A673 (cell line): ENCODE results near the gene PRR33.

ENCODE experiments used
- EZH2 ChIP-seq: fragments of 200-600 bp; sonication (generic); IDR thresholded peaks from 2 replicates; pipeline ENCODE4 v1.6.1; 2017; ENCODE audit warnings: borderline replicate concordance, low read depth, mild to moderate bottlenecking, mixed read lengths, antibody characterized with exemption, low read length; ENCODE audit not compliant: poor library complexity, severe bottlenecking
- TF ChIP-seq, protein P1 (sequence below): fragments of 300-800, 200-600 bp; sonication (generic); conservative IDR thresholded peaks from 2 replicates; pipeline ENCODE4 v1.5.1; 2017; ENCODE audit warnings: low read depth, mild to moderate bottlenecking, antibody characterized with exemption, low read length, moderate library complexity, mixed read lengths

DNA sequence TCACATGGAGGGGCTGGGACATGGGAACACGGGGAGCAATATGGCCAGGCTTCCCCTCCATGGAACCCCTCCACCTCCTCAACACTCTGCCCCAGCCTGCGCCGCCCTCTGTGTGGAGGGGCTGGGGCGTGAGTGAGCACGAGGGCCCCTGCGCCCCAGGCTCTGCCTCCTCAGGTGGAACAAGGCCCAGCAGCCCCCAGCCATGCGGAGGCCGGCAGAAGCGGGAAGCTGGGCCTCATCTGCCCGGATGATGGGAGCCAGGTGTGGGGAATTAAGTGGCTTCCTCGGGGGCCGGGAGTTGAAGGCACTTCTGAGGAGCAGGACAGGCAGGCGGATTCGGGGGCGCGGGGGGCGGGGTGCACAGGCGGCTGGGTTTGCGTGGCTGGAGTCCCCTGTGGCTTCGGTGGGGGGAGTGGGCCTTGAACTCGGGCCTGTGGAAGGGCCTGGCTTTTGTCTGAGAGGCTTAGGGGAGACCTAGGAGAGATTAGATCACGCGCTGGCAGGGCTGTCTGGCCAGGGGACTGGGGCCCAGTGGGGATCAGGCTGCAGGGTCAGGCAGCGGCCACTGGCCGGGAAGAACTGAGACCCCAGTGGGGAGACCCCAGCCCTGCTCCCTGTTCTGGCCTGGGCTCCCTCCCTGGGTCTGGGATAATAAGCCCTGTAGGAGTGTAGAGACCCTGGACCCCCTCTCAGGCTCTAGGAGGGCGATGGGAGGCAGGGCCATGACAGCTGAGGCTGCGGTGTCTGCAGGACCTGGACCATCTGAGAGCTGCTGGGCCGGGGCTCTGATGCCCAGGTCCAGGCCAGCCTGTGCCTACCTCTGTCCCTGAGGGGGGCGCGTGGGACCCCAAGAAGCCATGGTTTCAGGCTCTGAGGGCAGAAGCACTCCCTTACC is 13.3 kb downstream of the PRR33 start:
- TF ChIP-seq, protein P1, sequence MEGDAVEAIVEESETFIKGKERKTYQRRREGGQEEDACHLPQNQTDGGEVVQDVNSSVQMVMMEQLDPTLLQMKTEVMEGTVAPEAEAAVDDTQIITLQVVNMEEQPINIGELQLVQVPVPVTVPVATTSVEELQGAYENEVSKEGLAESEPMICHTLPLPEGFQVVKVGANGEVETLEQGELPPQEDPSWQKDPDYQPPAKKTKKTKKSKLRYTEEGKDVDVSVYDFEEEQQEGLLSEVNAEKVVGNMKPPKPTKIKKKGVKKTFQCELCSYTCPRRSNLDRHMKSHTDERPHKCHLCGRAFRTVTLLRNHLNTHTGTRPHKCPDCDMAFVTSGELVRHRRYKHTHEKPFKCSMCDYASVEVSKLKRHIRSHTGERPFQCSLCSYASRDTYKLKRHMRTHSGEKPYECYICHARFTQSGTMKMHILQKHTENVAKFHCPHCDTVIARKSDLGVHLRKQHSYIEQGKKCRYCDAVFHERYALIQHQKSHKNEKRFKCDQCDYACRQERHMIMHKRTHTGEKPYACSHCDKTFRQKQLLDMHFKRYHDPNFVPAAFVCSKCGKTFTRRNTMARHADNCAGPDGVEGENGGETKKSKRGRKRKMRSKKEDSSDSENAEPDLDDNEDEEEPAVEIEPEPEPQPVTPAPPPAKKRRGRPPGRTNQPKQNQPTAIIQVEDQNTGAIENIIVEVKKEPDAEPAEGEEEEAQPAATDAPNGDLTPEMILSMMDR = no peak
- TF ChIP-seq EZH2 = no peak
